Activated CD8-positive, alpha-beta memory T cell treated with anti-CD3 and anti-CD28 coated beads for 36 hours (primary cell): ENCODE measurements around the gene VHLL. TPM values are rescaled to one million over a fixed set of nuclear protein-coding genes. Genes with fewer than 3 reads are reported as not detected.
"Not testable (repeated sequence)": the region's sequence is repeated elsewhere in the genome, so short reads cannot be mapped to it uniquely, and the experiment has no call there.

Experiments
- CTCF ChIA-PET: fragments of 350-600 bp; sonication (Branson Sonifier 250); formaldehyde crosslinking; loops from one replicate; lab custom pipeline; 2021; ENCODE audit warnings: antibody characterized with exemption; lab: Charles Lee
- POLR2A ChIA-PET: fragments of 350-600 bp; sonication (Branson Sonifier 250); formaldehyde crosslinking; loops from one replicate; lab custom pipeline; 2021; ENCODE audit warnings: antibody characterized with exemption; lab: Charles Lee
- total RNA-seq, 2 experiments: library from RNA; stranded (reverse); gene quantifications; one replicate each; pipeline ENCODE4 v1.2.3, GENCODE V29; 2021

VHLL gene
- not detected for total RNA-seq

- ChIA-PET CTCF (no interaction called here), POLR2A (no interaction called here)
These were observed at the start of gene VHLL for GRCh38 chr1:156298852-156299357. VHLL (minus strand) TSS chr1:156299307; CDS start chr1:156299189, 118 bp downstream.

- POLR2A ChIA-PET: no interaction called here
- CTCF ChIA-PET: interaction anchor here (0.6 to 1.7 kb wide), 2 partner anchors 85 to 98 kb away, joined by 3 to 7 read pairs; no protein-coding TSS in a partner anchor
These were observed 48.2 kb upstream of the VHLL start for GRCh38 chr1:156347331-156347730.

GRCh38 chr1:156346636-156347035 lies 47.5 kb upstream of the VHLL start:
- CTCF ChIA-PET: interaction anchor here (0.8 kb wide), 1 partner anchor 99 kb away, joined by 3 read pairs; no protein-coding TSS in a partner anchor
- POLR2A ChIA-PET: no interaction called here

- POLR2A ChIA-PET: not testable (repeated sequence)
- CTCF ChIA-PET: interaction anchor here (0.6 to 0.8 kb wide), 2 partner anchors 100 to 123 kb away, joined by 3 to 4 read pairs; no protein-coding TSS in a partner anchor
These were observed 46.9 kb upstream of the VHLL start for GRCh38 chr1:156346035-156346434.

- POLR2A ChIA-PET: no interaction called here
- CTCF ChIA-PET: no interaction called here
These were observed 45.3 kb upstream of the VHLL start for GRCh38 chr1:156344409-156344808.

- CTCF ChIA-PET: interaction anchor here (1.5 to 2.2 kb wide), 2 partner anchors 43 to 138 kb away, joined by 3 to 7 read pairs; no protein-coding TSS in a partner anchor
- POLR2A ChIA-PET: no interaction called here
These were observed 43.3 kb upstream of the VHLL start for GRCh38 chr1:156342166-156342955.

- POLR2A ChIA-PET: interaction anchor here (0.6 to 1.3 kb wide), 5 partner anchors 35 to 126 kb away, joined by 3 to 8 read pairs (median 4); partner anchors contain the start of genes PMF1 and SMG5
- CTCF ChIA-PET: interaction anchor here (1.7 to 2.3 kb wide), 2 partner anchors 13 to 47 kb away, joined by 7 to 10 read pairs; no protein-coding TSS in a partner anchor
These were observed 39.3 kb upstream of the VHLL start, which contains the start of the genes CCT3 and TSACC for GRCh38 chr1:156338180-156338976. CCT3 (minus strand) TSS chr1:156338292; CDS start chr1:156338184, 108 bp downstream. TSACC (plus strand) TSS chr1:156338526; CDS start chr1:156339758, 1,232 bp downstream.

- ChIA-PET CTCF (interaction anchor here (1.7 to 2.3 kb wide), 2 partner anchors 13 to 48 kb away, joined by 7 to 10 read pairs; no protein-coding TSS in a partner anchor), POLR2A (interaction anchor here (0.6 to 1.3 kb wide), 6 partner anchors 34 to 478 kb away, joined by 3 to 8 read pairs (median 4); partner anchors contain the start of genes PMF1 and SMG5)
These were observed 38.7 kb upstream of the VHLL start for GRCh38 chr1:156337888-156338179.

- POLR2A ChIA-PET: interaction anchor here (0.6 to 1.3 kb wide), 5 partner anchors 34 to 477 kb away, joined by 3 to 8 read pairs (median 4); partner anchors contain the start of gene SMG5
- CTCF ChIA-PET: interaction anchor here (0.7 to 2.3 kb wide), 4 partner anchors 12 to 48 kb away, joined by 3 to 10 read pairs (median 5); no protein-coding TSS in a partner anchor
These were observed 38.2 kb upstream of the VHLL start for GRCh38 chr1:156337052-156337887.

GRCh38 chr1:156336242-156336641 lies 37.1 kb upstream of the VHLL start:
- ChIA-PET CTCF (interaction anchor here (1.7 to 2.3 kb wide), 2 partner anchors 11 to 49 kb away, joined by 7 to 10 read pairs; no protein-coding TSS in a partner anchor), POLR2A (interaction anchor here (0.5 kb wide), 1 partner anchor 209 kb away, joined by 10 read pairs; no protein-coding TSS in a partner anchor)

- CTCF ChIA-PET: interaction anchor here (0.5 kb wide), 1 partner anchor 284 kb away, joined by 4 read pairs; no protein-coding TSS in a partner anchor
- POLR2A ChIA-PET: not testable (repeated sequence)
These were observed 24.1 kb upstream of the VHLL start for GRCh38 chr1:156323179-156323578.

- POLR2A ChIA-PET: no interaction called here
- CTCF ChIA-PET: no interaction called here
These were observed 21.5 kb upstream of the VHLL start for GRCh38 chr1:156320560-156320959.

GRCh38 chr1:156319664-156320063 lies 20.6 kb upstream of the VHLL start:
- POLR2A ChIA-PET: no interaction called here
- CTCF ChIA-PET: interaction anchor here (0.7 to 1.9 kb wide), 8 partner anchors 9 to 709 kb away, joined by 3 to 5 read pairs (median 3); partner anchors contain the start of gene TMEM79

- ChIA-PET CTCF (interaction anchor here (0.9 to 1.0 kb wide), 2 partner anchors 33 to 176 kb away, joined by 3 read pairs; partner anchors contain the start of gene TMEM79), POLR2A (interaction anchor here (0.7 kb wide), 1 partner anchor 59 kb away, joined by 6 read pairs; no protein-coding TSS in a partner anchor)
These were observed 17.8 kb upstream of the VHLL start for GRCh38 chr1:156316909-156317308.

- ChIA-PET CTCF (interaction anchor here (0.9 to 1.3 kb wide), 3 partner anchors 9 to 333 kb away, joined by 3 to 4 read pairs (median 3); partner anchors contain the start of gene ARHGEF2), POLR2A (no interaction called here)
These were observed 11.9 kb upstream of the VHLL start for GRCh38 chr1:156310962-156311361.

GRCh38 chr1:156308078-156308477 lies 9.0 kb upstream of the VHLL start:
- ChIA-PET POLR2A (interaction anchor here (1.3 kb wide), 1 partner anchor 25 kb away, joined by 3 read pairs; the partner anchor contains the start of gene SMG5), CTCF (interaction anchor here (0.6 to 0.9 kb wide), 3 partner anchors 18 to 254 kb away, joined by 3 to 4 read pairs (median 3); no protein-coding TSS in a partner anchor)

- POLR2A ChIA-PET: interaction anchor here (0.6 kb wide), 1 partner anchor 30 kb away, joined by 3 read pairs; no protein-coding TSS in a partner anchor
- CTCF ChIA-PET: interaction anchor here (1.0 kb wide), 1 partner anchor 22 kb away, joined by 3 read pairs; the partner anchor contains the start of gene SMG5
These were observed 6.1 kb upstream of the VHLL start for GRCh38 chr1:156305215-156305614.
